ENCODE measurements around the gene BANP.
"Not testable (repeated sequence)": the region's sequence is repeated elsewhere in the genome, so short reads cannot be mapped to it uniquely, and the experiment has no call there.

The BANP gene

DNA sequence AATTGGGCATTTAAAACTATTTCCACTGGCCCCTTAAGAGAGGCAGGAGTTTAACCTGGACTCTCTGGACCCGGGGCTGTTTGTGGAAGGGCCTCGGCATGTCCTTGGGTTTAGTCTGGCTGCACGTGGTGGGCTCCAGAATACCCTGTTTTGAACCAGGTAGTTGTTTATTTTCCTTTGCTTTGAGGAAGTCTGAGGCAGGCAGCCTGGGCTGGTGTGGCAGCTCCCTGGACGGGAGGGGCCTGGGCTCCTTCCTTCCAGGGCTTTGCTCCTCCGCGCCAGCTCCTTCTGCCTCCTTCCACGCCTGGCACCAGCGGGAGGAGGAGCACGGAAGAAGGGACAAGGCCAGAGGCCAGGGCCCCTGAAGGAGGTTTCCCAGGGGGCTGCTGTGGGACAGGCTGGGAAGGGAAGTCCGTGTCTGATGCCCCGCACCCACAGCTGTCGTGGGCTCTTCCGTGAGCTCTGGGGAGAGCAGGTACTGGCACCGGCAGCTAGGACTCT lies 15.5 kb downstream of the BANP start:
- DNase-seq, result no peak

DNA sequence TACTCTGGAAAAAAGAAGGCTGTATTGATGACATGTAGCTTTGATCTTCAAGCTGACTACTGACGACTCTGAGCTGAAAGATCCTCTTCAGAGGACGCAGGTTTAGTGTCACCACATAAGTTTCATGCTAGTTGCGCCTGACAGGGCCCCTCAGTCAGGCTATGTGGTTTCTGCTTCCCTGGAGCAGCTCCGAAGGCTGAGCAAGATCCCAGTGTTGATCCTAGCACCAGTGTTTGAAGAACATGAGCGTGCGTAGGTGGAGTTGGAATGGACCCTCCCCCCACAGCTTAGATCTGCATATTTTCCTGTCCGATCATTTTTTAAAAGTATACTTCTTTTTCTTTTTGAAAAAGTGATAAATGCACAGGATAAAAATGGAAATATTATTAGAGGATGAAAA lies 17.3 kb downstream of the BANP start:
- no peak for DNase-seq

DNA sequence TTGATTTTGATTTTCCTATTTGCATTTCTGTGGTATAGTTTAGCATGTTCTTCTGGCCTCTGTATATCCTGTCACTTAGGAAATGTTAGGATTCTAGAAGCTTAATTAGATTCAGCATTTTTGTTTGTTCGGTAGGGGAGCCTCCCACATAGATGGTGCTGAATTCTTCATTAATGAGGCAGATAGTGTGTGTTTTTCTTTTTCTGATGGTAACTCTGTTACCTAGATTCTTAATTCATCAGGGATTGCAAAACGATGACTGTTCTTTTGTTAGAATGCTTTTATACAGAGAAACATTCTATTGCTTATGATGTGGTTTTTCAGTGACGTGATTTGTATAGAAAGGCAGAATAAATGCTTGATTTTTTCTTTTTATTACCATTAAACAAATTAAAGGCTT lies 19.0 kb downstream of the BANP start:
- DNase-seq, result no peak

DNA sequence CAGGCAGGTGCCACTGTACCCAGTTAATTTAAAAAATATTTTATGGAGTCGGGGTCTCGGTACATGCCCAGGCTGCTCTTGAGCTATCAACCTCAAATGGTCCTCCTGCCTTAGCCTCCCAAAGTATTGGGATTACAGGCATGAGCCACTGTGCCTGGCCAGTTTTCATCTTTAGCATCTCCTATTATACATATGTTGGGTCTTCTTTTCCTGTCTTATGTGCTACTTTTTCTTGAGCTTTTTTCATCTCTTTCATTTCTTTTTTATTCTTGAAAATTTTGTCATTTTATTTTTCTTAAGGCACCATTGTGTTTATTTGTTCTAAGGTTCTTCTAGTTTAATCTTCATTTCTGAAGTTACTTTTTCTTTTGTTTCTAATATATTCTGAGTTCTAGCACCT lies 20.7 kb downstream of the BANP start:
- no peak for DNase-seq

DNA sequence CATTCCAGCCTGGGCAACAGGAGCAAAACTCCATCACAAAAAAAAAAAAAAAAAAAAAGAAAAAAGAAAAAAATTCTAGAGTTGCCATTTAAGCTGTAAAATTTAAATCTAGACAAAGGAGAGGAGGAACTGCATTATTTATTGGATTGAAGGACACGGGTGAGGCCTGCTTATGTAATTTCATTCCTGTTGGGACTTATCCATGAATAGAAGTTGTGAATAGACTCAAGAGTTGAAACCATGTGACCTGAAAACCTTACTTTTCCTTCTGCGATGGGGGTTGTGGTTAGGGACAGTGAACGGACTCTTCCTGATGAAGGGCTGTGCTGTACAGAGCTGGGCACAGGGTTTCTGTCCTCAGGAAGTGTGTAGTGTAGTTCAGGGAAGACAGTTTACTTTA lies 22.5 kb downstream of the BANP start:
- DNase-seq, result no peak

DNA sequence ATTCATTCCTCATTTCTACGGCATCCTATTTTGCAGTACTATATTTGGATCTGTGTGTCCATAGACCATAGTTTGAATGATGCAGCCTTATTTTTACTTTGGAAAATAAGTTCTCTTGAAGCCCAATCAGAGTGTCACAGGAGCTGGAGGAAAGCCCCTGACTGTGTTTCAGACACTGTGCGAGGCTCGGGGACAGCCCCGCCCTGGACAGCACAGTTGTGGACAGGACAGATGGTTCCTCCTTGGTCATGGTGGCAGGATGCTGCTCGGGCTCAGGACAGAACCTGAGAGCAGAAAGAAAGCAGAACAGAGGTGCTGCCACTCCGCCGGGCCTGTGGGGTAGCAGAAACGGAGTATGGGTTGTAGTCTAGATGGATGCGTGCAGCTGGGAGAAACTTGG lies 22.9 kb downstream of the BANP start:
- no peak for DNase-seq

DNA sequence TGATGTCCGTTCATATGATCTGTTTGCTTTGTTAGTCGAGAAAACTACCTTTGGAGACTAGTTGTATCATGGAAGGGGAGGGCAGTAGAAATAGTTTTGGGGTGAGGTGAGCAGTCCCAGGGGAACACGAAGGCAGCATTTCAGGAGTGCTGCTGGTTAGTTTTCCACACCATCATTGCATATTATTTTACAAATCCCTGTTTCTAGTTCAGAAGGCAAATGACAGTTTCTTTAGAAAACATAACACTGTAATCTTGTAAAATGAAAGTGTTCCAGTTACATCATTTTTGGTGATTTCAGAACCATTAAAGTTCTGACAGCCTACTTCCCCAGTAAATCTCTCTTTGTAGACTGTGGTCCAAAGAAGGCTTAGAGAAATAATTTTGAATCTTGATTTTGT lies 25.4 kb downstream of the BANP start:
- no peak for DNase-seq

DNA sequence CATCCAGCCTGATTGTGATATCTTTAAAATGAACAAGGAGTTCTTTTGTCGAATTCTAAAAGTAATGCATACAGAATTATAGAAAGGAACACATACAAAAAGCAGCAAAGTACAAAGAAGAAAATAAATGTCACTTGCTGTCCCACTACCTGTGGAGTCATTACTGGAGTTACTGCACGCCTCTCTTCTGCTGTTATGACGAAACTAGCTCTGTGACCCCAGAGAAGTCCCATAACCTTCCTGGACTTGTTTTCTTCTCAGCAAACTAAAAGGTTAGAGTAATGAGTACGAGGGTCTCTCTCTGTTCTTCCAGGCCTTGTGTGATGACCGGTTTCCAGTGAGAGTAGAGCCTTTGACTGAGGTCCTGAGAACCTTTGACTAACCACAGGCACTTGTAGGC lies 26.9 kb downstream of the BANP start:
- no peak for DNase-seq

DNA sequence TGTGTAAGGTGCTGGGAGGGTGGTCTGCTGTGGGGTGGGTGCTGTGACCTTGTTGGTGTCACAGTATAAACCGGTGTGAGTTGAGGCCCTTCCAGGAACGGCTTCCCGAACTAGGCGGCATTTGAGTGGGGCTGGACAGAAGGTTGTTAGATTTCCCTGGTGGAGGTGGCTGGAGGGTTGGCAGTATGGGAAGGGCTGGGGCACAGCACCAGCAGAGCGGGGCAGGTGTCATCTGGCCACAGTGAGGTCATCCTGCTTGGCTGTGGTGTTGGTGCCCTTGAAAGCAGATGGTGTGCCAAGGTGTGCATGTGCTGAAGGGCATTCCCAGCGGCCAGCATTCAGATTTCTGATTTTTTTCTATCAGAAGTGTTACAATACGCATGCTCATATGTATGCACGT lies 28.1 kb downstream of the BANP start:
- DNase-seq, result no peak

DNA sequence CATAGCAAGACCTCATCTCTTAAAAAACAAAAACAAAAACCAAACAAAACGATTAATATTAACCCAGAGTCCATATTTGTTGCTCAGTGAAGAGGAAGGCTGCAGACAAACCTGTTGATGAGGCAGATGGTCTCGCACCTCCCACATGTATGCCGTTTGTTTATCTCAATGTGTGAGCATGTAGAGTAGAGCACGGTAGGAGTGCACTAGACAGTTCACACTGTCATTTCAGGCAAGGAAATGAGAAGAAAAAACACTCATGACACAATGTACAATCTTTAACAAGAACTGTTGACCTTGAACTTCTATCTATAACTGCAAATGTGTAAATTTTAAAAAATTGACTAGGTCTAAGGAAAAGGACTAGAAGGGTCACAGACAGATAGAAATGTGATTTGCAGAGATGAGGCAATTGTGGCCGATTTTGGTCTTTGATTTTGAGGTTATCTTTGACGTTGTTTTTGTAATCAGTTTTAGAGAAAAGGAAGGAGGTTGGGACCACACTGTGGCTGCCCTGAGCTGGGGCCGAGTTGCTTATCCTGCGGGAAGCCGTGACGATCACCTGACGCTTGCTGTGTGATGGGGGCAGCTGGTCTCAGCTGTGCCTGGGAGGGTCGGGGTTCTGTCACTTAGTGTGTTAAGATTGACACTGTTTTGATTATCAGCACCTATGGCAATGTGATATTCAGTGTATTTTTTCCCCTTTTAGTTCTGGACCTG lies 28.8 kb downstream of the BANP start:
- DNase-seq, result peak; percentile 21

DNA sequence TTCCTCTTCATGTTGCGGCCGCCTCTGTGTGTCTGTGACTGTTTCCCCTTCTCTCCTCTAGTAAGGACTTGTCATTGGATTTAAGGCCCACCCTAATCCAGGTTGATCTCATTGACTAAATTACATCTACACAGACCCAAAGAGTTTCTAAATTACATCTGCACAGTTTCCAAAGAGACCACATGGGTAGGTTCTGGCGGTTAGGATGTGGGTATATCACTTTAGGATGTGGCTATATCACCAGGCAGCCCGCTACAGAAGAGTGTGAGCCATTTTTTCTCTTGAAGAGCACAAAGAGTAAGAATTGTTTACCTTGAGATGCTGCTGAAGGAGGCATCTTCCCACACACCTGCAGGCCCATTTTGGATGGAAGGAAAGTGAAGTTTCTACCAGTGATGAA lies 30.1 kb downstream of the BANP start:
- DNase-seq, result not testable (repeated sequence)

DNA sequence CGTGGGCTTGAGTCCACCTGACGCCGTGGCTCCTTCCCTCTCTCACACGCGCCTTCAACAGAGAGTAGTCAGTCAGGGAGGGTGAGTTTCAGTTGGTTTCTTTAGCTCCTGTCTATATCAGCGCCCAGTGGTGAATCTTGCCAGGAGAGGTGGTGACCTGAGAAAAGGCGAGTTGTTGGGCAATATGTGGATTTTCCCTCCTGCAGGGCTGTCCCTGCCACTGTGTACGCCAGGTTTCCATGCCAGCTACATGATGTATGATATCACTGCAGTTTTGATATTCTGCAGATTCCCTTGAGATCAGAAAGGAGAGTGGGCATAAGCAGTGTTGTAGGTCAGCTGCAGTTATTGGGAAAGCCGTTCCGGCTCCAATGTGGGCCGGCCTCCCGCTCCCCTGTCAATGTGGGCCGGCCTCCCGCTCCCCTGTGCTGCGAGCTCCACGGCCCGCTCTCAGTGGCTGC lies 31.4 kb downstream of the BANP start:
- DNase-seq, result no peak

DNA sequence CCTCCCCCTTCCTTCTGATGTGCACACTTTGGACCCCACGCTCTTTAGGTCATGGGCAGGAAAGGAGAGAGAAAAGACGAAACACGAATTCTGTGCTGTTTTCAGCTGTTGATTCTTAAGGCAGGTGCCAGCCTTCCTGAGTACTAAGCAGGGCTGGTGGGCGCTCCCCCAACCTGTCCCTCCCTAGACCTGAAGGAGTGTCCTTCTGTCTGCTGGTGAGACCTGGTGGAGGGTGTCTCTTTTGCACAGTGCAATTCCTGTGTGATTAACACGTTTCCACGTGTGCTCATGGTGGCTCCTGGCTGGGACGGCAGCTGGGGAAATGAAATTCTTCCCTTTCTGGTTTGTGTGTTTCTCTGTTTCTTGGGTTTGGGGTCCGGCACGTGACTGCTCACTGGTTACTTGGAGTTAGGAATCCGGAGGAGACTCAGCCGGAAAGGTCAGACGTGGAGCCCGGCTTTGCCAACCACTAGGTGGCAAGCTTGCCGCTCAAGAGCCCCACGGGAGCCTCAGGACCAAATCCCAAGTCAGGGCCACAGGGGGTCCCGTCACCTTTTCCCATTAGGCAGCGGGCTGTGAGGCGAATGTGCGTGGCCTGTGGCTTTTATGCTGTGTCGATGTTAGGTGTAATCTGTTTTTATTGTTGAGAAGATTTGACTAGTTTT lies 32.0 kb downstream of the BANP start:
- not testable (repeated sequence) for DNase-seq

DNA sequence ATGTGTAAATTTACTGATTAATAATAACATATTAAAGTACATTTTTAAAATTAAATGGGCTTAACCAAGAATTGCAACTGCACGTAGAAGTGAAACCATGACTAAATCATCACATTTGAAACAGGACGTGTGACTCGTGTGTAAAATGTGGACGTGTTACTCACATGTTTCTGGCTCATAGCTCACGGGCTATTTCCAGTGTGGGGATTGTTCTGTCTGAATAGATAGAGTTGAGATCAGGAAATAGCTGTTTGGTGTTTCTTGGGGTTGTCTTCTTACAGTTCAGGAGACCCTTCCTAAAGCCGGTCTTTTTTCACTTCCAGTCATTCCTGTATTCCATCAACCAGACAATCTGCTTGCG lies 32.5 kb downstream of the BANP start:
- DNase-seq, result not testable (repeated sequence)

DNA sequence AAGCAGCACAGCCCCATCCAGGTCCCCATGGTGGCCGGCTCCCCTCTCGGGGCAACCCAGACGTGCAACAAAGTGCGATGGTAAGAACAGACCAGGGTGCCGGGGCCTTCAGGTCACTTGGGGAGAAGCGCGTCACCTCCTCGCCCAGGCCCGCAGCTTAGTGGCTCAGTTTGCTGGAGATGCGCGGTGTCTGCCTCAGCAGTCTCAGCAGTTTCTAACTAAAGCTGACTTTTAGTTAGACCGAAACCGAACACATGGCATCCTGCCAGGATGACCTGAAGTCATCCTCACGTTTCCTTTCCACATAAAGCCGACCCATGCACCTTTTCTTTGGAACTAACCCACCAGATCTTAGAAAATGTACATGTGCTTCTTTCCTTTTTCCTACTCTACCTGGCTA lies 32.9 kb downstream of the BANP start:
- DNase-seq, result not testable (repeated sequence)

DNA sequence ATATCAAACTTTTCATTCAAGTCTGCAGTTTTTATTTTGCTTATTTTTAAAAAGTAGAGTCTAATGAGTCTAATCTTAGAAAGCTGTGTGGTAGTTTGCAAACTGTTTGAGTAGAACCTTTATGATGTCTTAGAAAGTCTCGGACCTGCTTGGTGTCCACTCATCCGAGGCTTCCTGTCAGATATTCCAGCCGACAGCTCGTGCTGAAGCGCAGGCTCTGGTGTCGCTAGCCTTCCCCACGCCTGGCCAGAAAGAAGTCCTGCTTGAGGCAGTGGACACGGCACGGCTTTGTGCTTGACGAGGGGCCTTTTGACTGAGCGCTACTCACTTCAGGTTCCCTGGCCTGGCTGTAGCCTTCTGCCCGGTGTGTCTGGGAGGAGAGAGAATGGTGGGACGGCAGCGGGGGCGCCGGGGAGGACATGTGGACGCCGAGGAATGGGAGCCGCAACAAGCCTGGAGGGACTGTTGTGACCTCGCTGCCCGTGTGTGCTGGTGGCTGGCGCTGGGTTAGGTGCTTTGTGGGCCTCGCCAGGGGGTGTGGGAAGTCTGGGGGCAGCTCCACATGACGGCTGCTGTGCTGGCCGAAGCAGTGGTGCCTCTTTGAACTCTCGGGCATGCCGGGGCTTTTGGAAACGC lies 33.5 kb downstream of the BANP start:
- no peak for DNase-seq

DNA sequence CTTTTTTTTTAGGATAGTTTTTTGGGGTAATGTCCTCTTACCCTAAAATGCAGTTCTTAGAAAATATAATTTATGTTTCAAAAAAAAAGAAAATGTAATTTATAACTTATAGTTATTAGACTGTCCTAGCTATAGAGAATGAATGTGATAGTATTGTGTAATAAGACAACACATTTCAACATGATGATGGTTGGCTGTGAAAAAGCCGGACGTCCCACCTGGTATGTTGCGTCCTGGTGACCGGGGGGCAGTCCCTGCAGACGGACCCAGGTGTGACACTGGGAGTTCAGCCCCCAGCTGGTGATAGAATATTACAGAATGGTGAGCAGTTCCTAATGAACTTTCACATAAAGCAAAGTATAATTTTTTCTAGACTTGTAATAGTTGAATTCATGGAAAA lies 34.3 kb downstream of the BANP start:
- not testable (repeated sequence) for DNase-seq

DNA sequence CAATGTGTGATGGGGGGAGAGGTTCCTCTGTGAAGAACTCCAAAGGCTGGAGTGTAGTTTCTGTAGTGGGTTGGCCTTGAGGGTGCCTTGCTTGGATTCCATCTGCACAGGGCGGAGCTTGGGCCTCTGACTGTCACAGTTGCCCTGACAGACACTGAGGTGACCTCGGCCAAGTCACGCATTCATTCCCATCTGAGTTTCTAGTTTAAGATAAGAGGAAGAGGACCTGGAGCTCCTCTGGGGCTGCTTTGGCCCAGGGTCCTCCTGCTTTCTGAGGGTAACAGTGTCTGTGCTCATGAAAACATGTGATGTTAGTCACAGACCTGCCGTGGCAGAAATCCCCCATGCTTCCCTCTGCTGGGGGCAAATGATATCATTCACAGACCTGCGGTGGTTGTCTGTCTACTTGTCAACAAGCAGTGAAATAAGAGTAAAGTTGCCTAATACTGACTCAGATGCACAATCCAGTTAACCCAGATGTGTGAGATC lies 35.2 kb downstream of the BANP start:
- not testable (repeated sequence) for DNase-seq

DNA sequence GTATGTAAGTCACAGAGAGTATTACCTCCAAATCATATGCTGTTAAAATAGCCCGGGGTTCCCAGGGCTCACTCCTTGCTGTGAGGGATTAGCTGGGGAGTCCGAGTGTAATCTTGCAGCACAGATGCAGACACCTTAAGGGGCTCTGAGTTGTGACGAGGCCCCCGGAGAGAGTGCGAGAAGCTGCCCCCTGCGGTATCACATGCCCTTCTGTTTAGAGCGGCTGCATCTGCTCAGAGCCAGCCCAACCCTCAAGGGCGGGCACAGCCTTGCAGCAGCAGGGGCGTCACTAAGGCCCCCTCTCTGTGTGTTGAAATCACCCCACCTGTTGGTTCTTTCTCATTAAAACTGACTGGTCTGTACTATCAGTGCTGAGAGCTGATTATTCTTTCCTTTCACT lies 37.4 kb downstream of the BANP start:
- peak; percentile 37 for DNase-seq

DNA sequence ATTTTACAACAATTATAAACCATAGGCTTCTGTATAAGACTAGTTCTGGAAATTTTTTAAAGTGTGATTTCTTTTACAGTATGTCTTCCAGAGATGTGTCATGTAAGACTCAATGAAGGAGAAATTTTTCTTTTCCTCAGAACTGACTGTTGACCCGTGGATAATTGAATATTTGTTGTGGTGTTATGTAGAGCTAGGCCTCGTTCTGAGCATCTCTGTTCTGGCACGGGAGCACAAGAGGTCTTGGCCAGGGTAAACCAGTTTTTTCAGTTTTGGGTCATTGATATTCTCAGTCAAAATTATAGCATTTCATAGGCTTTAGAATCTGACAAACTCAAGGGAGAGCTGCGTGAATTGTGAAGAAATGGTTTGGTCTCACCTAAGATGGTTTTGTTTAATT lies 39.0 kb downstream of the BANP start:
- not testable (repeated sequence) for DNase-seq

DNA sequence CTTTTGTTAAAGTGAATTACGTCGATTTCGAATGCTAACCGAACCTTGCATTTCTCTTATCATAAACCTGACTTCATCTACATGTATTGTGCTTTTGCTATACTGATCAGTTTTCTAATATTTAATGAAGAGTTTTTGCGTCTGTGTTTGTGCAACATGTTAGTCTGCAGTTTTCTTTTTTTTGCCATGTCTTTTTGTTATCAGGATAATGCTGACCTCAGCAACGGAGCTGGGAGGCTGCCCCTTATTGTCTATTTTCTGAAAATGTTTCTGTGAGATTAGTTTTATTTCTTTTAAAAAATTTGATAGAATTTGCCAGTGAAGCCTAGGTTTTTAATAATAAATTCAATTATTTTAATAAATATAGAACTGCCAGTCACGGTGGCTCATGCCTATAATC lies 40.9 kb downstream of the BANP start:
- DNase-seq, result not testable (repeated sequence)

DNA sequence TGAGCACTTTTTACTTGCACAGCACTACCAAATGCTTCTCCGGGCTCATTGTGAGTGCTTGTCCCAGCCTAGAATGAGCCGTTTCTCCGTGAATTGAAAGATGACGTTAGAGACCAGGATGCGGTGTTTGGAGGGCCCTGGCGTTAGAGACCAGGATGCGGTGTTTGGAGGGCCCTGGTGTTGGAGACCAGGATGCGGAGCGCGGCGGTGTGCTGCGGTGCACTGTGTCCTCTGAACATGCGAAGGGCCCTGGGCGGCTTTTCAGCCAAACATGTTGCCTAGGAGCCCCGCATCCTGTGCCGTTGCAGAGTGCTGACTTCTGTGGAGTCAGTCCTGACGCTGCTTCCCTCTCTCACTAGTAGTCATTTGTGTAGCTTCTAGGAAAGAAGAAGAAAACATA lies 42.7 kb downstream of the BANP start:
- DNase-seq, result no peak

DNA sequence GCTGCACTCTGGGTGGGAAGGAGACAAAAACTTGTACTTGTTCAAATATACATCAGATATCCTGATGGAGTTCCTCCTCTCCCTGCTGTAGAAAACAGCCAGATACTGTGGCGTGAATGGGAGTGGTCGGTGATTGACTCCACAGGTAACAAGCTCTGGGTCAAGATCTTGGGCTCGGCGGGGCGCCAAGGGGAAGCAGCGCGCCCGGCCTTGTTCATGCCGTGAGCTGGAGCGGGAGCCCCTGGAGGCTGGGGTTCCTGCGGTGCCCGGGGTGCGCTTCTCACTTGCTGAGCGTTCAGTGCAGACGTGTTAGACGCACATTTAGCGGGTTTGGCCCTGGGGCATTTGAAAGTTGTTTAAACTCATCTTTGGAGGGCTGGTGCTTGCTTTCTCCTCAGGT lies 44.4 kb downstream of the BANP start:
- DNase-seq, result no peak
